SK-N-SH (cell line): ENCODE measurements around the gene DRD2.

Source experiments
- CHD2 ChIP-seq: fragments of 150-350 bp; IDR thresholded peaks from 2 replicates; pipeline ENCODE4 v1.6.1; 2018; ENCODE audit warnings: low read length; ENCODE audit not compliant: partially characterized antibody
- ELF1 ChIP-seq: IDR thresholded peaks from 2 replicates; pipeline ENCODE4 v1.4.0; 2012
- TF ChIP-seq, protein P1 (sequence below): IDR thresholded peaks from 2 replicates; pipeline ENCODE4 v1.6.1; 2012; ENCODE audit warnings: mild to moderate bottlenecking, low read depth, low read length, moderate library complexity

DNA sequence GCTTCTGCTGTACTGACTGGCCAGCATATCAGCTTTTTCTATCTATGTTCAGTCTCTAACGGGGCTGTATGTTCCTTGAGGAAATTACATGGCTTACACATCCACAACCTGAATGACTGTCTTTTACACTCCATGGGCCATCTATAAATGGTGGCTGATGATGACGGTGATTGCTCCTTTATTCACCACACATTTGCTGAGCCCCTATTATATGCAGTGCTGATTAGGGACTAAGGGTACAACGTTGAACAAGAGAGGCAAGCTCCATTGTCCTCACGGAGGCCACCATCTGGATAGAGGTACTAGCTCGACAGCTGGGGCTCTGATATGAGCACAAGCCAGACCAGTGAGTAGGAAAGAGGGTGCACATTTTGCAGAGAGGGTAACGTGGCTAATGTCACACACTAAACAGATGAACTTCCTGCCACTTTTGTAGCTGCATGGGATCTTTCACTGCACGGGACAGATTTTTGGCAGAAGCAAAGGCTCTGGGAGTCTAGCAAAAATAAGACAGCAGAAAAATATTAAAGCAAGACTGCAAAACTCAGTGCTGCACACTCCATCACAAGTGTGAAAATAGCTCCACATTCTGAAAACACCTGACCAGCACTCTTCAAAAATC is 30.6 kb downstream of the DRD2 start:
- TF ChIP-seq, protein P1, sequence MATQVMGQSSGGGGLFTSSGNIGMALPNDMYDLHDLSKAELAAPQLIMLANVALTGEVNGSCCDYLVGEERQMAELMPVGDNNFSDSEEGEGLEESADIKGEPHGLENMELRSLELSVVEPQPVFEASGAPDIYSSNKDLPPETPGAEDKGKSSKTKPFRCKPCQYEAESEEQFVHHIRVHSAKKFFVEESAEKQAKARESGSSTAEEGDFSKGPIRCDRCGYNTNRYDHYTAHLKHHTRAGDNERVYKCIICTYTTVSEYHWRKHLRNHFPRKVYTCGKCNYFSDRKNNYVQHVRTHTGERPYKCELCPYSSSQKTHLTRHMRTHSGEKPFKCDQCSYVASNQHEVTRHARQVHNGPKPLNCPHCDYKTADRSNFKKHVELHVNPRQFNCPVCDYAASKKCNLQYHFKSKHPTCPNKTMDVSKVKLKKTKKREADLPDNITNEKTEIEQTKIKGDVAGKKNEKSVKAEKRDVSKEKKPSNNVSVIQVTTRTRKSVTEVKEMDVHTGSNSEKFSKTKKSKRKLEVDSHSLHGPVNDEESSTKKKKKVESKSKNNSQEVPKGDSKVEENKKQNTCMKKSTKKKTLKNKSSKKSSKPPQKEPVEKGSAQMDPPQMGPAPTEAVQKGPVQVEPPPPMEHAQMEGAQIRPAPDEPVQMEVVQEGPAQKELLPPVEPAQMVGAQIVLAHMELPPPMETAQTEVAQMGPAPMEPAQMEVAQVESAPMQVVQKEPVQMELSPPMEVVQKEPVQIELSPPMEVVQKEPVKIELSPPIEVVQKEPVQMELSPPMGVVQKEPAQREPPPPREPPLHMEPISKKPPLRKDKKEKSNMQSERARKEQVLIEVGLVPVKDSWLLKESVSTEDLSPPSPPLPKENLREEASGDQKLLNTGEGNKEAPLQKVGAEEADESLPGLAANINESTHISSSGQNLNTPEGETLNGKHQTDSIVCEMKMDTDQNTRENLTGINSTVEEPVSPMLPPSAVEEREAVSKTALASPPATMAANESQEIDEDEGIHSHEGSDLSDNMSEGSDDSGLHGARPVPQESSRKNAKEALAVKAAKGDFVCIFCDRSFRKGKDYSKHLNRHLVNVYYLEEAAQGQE: no peak
- TF ChIP-seq CHD2 (no peak), ELF1 (no peak)
